Fibroblast of lung (primary cell): ENCODE results near the gene ARL5C.

Experiments
- CTCF ChIP-seq, 2 donors: IDR thresholded peaks in 1 of 2; conservative IDR thresholded peaks in 1 of 2; 1 replicate in 1 of 2; 2 replicates in 1 of 2; pipeline ENCODE4 v1.5.1; 2011 to 2012; ENCODE audit warnings: low read length in 2 of 2, control low read depth in 1 of 2, inconsistent platforms in 1 of 2, low read depth in 1 of 2, mild to moderate bottlenecking in 1 of 2
- EZH2 ChIP-seq: IDR thresholded peaks from 2 replicates; pipeline ENCODE4 v1.5.1; 2012; ENCODE audit warnings: low read length, control low read depth, mild to moderate bottlenecking; ENCODE audit errors: missing control alignments

- TF ChIP-seq CTCF (conservative IDR thresholded peaks at IDR 0.05 in 1 of 2, IDR thresholded peaks at IDR 0.05 in 1 of 2; ENCODE audit: low read depth in 1 of 2, low read length in 2 of 2): no peak
- TF ChIP-seq EZH2: no peak
Measured at GRCh38 chr17:39167476-39167875, 1.5 kb upstream of the ARL5C start.
